Hematopoietic multipotent progenitor cell treated with erythropoietin and hydrocortisone succinate and interleukin-3 and kit ligand, for 6 days (in vitro differentiated cells): ENCODE measurements around the gene FUT8.
"Not testable (repeated sequence)": the region's sequence is repeated elsewhere in the genome, so short reads cannot be mapped to it uniquely, and the experiment has no call there.

Experiments used
- DNase-seq: peaks from one replicate; pipeline ENCODE4 v3.0.0-alpha.2; 2015

The FUT8 gene

DNA sequence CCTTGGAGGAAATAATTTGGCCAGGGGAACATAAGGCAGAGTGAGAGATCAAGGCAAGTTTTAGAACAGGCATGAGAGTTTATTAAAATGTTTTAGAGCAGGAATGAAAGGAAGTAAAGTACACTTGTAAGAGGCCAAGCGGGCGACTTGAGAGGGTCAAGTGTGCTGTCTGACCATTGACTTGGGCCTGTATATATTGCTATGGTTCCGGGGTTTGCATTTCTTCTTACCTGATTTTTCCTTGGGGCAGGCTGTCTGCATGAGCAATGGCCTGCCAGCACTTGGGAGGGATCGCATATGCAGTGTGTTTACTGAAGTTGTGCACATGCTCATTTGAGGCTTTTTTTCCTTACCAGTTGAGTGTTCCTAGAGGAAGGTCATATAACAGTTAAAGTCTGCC lies 214.8 kb downstream of the FUT8 start:
- DNase-seq: no peak

DNA sequence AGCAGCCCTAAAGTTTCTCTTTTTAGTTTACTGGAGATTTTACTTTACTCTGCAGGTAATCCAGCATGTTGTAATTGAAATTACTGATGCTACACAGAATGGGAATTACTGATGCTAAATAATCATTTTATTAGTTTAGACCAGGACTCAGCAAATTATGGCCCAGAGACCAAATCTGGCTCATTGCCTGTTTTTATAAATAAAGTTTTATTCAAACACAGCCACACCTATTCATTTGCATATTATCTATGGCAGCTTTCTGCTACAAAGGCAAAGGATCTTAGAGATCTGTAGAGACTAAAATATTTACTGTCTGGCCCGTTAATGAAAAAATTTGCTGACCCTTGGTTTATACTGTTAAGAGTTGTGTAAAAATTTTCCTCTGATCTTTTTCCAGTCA lies 216.1 kb downstream of the FUT8 start:
- DNase-seq: no peak

DNA sequence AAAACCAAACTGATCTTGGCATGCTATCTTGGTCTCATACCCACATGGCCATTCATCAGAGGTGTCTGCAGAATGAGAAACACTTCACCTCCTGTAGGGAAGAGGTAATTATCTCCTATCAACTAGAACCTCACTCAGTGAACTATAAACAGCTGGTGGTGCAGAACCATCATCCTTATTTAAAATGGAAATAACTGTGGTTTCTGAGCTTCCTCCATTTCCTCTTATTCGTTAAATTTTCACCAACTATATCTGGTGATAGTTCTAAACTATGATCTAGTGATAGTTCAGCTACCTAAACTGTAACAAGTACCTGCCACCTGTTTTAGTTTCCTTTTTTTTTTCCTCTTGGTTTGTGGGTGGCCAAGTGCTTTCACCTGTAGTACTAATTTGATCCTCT lies 218.5 kb downstream of the FUT8 start:
- DNase-seq: no peak

DNA sequence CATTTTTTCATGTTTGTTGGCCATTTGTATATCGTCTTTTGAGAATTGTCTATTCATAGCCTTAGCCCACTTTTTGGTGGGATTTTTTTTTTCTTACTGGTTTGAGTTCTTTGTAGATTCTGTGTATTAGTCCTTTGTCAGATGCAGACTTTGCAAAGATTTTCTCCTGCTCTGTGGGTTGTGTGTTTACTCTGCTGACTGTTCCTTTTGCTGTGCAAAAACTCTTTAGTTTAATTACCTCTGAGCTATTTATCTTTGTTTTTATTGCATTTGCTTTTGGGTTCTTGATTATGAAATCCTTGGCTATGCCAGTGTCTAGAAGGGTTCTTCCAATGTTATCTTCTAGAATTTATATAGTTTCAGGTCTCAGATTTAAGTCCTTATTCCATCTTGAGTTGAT lies 220.0 kb downstream of the FUT8 start:
- no peak for DNase-seq

DNA sequence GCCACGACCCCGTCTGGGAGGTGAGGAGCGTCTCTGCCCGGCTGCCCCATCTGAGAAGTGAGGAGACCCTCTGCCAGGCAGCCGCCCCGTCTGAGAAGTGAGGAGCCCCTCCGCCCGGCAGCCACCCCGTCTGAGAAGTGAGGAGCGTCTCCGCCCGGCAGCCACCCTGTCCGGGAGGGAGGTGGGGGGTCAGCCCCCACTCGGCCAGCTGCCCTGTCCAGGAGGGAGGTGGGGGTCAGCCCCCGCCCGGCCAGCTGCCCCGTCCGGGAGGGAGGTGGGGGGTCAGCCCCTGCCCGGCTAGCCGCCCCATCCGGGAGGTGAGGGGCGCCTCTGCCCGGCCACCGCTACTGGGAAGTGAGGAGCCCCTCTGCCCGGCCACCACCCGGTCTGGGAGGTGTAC lies 221.1 kb downstream of the FUT8 start:
- DNase-seq: not testable (repeated sequence)

DNA sequence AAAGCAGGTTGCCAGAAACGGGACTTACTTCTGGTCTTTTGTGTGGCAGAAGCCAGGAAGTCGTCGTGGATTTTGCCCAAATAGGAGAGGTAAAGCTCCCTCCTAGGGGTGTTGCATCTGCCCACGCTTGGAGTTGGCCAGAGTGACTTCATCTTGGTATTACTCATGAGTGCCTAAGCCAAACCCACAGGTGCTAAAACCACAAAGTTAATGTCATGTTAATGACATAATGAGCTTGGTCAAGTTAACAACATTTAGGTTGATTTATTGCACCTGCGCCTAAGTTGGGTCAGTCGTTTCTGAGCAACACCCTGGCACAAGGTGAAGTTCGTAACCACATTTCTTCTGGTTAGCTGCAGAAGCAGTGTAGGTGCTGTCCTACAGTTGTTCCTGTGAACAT lies 225.2 kb downstream of the FUT8 start:
- no peak for DNase-seq

DNA sequence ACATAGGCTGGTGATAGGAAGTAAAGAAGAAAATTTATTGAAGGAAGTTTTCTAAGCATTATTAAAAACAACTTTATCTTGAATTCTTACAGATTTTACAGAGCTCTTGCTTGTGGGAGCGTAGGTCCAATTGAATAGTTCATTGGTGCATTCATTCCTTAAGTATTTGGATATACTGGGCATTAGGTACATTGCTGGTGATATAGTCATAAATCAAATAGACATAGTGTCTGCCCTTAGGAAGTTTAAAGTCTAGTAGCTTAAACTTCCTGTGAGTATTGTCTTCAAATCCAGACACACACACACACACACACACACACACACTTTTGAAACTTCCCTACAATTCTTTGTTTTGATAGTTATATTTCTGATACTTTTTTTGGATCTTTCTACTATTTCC lies 226.7 kb downstream of the FUT8 start:
- no peak for DNase-seq

DNA sequence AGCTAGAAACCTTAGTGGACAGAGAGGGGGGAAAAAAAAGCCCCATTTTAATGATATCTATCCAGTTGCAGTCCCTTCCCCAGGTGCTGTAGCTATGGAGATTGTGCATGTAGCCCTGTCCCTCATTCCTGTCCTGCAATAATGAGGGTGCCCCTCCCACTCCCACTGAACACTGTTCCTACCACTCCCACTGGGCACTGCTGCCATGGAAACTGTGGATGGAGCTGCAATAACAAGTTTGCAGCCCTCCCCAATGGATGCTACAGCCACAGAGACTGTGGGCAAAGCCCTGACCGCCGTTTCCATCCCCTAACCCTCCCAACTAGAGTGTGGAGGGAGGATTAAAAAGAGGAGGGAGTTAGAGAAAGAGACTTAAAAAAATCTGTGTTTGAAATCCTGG lies 238.3 kb downstream of the FUT8 start:
- no peak for DNase-seq

DNA sequence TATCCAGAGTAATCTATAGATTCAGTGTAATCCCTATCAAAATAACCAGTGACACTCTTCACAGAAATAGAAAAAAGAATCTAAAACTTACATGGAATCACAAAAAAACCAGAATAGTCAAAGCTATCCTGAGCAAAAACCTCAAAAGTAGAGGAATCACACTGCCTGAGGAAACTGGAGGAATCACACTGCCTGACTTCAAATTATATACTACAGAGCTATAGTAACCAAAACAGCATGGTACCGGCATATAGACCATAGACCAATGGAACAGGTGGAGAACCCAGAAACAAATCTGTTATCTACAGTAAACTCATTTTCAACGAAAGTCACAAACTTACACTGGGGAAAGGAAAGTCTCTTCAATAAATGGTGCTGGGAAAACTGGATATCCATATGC lies 244.0 kb downstream of the FUT8 start:
- no peak for DNase-seq

DNA sequence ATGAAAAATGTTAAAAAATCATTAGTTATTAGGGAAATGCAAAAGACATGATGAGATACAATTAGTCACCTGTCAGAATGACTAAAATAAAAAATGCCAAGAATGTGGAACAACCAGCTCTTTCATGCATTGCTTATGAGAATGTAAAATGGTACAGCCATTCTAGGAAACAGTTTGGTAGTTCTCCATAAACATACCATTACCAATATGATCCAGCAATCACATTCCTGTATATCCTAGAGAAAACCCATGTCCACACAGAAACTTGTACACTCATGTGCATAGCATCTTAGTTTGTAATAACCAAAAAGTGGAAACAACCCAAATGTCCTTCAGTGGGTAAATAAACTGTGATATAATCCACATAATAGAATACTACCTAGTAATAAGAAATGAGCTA lies 245.7 kb downstream of the FUT8 start:
- no peak for DNase-seq

DNA sequence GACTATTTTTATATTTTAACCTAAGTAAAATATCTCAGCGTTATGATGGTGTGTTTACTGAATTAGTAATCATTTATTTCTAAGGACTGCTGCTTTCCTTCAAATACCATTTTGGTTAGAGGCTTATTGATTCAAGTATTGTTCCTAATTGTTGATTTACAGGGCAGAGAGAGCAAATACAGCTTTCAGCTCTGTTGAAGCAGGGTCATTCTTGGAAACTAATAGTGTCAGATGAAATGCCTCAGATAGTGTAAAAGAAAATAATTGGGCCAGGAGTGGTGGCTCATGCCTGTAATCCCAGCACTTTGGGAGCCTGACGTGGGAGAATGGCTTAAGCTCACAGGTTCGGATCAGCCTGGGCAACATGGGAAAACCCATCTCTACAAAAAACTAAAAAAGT lies 249.3 kb downstream of the FUT8 start:
- DNase-seq: no peak

DNA sequence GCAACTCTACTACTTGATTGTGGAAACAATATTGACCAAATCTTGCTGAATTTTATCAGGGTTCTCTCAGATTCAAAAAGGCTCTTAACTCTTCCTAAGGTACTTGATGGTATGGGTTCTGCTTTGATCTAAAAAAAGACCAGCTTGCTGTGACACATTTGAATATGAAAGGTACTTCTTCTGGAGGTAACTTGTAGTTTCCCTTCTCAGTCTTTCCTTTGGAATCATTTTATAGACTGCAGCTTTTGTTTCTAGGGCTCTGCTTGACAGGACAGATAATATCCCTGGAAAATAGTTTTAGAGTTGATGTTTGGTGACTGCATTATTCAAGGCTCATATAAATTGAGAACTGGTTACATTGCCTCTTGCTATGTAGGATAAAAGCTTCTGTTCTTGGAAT lies 251.9 kb downstream of the FUT8 start:
- no peak for DNase-seq

DNA sequence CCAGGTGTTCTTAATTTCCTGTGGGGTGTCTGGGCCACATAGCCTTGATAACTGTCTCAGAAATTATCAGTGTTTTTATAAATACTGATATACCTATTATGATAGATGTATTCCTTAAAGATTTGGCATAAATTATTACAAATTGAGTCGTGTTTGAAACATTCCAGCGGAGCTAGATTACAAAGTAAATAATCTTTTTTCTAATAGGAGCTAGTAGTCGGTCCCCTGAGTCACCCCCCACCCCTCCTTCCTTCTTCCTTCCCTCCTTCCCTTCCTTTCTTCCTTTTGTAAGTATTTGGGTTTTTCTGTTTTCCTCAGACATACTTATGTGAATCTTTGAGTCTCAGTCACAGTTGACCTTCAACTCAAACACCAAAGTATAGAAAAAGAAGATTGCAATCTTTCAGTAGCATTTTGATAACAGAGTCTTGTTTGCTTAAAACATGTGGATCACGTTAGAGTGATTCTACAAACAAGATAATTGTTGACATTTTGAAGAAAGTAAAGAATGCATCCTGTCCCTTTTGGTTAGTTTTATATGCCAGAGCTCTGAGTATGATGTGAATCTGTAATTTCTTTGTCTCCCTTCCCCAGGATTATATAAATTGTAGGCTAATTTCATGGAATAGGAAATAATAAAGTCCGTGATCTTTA lies 264.0 kb downstream of the FUT8 start:
- no peak for DNase-seq

DNA sequence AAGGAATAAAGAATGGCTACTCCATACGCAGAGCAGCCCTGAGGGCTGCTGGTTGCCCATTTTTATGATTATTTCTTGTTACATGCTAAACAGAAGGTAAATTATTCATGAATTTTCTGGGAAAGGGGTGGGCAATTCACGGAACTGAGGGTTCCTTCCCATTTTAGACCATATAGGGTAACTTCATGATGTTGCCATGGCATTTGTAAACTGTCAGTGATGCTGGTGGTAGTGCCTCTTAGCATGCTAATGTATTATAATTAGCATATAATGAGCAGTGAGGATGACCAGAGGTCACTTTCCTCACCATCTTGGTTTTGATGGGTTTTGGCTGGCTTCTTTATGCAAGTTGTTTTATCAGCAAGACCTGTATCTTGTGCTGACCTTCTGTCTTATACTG lies 273.0 kb downstream of the FUT8 start:
- DNase-seq: no peak

DNA sequence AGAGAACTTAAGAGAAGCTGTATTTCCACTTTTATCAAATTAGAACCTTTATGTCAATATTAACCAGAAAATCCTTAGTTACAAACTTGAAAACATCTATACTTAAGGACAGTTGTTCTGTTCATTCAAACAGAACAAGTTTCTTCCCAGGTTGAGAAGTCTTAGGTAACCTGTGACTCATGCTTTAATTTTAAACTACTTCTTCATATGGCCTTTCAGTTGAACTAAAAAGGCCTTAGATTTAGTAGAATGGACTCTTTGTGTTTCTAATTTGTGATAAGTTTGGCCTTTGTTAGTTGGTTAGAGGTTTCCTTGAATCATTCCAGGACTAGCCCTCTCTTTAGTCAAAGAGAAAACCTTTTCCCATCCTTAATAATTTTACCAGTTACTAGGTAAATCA lies 274.2 kb downstream of the FUT8 start:
- DNase-seq: no peak

DNA sequence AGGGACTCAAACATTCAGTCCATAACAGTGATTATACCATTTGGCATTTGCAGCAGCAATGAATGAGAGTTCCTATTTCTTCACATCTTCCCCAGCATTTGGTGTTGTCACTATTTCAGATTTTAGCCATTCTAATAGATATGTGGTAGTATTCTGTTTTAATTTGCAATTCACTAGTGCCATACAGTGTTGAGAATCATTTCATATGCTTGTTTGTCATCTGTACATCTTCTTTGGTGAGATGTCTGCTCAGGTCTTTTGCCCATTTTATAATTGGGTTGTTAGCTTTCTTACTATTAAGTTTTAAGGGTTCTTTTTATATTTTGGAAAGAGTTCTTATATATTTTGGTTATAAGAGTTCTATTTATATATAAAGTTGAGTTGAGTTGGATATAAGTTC lies 276.5 kb downstream of the FUT8 start:
- no peak for DNase-seq

DNA sequence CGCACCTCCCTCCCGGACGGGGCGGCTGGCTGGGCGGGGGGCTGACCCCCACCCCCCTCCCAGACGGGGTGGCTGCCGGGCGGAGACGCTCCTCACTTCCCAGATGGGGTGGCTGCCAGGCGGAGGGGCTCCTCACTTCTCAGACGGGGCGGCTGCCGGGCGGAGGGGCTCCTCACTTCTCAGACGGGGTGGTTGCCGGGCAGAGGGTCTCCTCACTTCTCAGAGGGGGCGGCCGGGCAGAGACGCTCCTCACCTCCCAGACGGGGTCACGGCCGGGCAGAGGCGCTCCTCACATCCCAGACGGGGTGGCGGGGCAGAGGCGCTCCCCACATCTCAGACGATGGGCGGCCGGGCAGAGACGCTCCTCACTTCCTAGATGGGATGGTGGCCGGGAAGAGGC lies 280.0 kb downstream of the FUT8 start:
- DNase-seq: not testable (repeated sequence)

DNA sequence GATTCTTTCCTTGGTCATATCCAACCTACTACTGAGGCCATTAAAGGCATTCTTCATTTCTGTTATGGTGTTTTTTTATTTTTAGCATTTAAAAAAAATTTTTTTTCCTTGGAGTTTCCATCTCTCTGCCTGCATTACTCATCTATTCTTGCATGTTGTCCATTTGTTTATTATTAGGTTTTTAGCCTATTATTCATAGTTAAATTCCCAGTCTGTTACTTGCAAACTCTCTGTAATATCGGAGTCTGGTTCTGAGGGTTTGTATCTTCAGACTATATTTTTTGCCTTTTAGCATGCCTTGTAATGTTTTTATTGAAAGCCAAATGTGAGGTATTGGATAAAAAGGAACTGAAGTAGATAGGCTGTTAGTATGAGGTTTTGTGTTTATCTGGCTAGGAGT lies 284.3 kb downstream of the FUT8 start:
- no peak for DNase-seq

DNA sequence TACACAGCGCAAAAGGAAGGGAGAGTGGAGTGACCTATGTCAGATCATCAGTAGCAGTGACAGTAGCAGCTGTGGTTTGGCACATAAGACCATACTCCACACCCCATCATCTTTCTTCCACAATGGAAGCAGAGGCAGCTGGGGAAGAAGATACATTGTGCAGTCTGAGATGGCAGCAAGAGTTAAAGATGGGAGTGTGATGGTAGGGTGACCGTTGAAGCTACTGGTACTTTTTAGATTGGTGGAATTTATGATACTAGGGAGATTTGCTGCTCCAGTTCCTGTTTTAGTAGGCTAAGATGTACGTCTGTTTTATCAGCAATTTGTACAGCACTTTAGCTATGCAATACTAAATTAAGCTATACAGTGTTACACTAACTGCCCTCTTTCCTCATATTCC lies 291.0 kb downstream of the FUT8 start:
- DNase-seq: peak; percentile 48

DNA sequence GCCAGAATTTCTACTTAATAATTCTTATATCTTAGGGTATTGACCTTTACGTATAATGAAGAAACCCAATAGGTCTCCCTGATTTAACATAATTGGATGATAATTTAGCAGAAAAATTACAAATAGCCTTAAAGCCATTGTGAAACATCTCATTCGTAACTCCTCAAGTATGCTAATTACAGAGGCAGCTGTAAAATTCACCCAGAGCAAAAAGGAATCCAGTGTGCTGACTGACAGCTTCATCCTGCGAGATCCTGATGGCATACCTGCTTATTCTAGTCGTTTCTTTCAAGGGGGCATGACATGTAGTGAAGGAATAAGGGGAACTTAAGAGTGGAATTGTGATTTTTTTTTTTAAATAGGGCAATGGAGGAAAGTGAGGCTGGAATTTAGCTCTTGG lies 291.5 kb downstream of the FUT8 start:
- DNase-seq: no peak

DNA sequence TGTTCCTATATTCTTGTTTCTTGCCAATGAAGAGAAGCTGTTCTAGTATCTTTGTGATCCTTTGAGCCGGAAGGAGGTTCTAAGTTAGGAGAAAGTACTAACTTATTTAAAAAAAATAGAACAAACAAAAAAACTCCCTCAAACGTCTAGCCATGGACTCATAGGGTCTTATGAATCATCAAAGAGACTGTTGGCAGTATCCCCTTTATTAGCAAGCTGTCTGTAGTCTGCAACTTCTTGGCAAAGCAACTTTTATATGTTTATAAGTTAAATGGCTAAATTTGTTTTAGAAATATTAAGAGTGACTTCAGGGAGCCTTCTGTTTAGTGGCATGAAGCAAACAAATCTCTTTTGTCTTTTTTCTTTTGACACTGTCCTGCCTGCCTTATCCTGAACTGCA lies 291.9 kb downstream of the FUT8 start:
- no peak for DNase-seq

DNA sequence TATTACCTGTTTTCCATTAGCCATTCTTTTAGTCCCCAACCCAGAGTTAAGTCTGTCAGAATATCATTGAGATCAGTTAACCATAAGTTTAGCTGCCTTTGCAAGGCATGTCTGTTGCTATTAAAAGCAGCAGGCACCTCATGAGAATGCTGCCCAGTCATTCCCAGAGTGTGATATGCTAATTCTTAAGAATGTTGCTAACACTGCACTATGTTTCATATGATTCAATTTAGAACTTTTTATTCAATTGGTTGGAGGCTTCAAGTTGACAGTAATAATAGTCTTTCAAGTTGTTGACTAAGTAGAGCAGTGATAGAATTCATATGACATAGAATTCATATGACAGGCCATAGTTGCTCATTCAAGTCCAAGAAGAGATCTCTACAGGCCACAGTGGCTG lies 292.3 kb downstream of the FUT8 start:
- no peak for DNase-seq

DNA sequence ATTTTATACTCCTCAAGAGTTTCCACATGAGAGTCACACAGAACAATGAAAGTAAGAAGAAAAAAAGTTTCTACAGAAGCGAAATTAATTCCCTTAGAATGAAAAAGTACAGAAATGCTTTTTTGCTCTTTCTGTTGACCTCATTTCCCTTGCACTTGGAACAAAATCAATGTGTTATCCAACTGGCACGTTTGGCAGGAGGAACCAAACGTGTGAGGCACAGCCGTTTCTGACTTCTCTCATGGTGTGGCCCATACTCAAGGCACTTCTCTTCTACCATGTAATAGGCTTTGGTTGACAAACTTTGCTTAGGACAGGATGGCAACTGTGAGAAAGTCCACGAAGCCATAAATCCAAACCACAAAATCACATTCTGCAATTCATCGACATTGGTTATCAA lies 297.0 kb downstream of the FUT8 start:
- no peak for DNase-seq

DNA sequence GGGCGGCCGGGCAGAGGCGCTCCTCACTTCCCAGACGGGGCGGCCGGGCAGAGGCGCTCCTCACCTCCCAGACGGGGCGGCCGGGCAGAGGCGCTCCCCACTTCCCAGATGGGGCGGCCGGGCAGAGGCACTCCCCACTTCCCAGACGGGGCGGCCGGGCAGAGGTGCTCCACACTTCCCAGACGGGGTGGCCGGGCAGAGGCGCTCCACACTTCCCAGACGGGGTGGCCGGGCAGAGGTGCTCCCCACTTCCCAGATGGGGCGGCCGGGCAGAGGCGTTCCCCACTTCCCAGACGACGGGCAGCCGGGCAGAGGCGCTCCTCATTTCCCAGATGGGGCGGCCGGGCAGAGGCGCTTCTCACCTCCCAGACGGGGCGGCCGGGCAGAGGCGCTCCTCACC lies 304.3 kb downstream of the FUT8 start:
- DNase-seq: not testable (repeated sequence)

DNA sequence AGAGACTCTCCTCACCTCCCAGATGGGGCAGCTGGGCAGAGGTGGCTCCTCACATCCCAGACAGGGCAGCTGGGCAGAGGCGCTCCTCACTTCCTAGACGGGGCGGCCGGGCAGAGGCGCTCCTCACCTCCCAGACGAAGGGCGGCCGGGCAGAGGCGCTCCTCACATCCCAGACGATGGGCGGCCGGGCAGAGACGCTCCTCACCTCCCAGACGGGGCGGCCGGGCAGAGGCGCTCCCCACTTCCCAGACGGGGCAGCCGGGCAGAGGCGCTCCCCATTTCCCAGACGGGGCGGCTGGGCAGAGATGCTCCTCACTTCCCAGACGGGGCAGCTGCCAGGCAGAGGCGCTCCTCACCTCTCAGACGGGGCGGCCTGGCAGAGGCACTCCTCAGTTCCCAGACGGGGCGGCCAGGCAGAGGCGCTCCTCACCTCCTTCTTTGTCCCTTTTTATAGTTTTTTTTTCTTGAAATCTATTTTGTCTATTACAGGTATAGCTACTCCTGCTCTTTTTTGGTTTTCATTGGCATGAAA lies 304.9 kb downstream of the FUT8 start:
- not testable (repeated sequence) for DNase-seq

DNA sequence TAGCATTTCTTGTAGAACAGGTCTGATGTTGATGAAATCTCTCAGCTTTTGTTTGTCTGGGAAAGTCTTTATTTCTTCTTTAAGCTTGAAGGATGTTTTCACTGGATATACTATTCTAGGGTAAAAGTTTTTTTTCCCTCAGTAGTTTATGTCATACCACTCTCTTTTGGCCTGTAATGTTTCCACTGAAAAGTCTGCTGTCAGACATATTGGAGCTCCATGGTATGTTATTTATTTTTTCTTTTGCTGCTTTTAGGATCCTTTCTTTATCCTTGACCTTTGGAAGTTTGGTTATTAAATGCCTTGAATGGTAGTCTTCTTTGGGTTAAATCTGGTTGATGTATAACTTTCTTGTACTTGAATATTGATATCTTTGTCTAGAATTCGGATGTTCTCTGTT lies 306.1 kb downstream of the FUT8 start:
- DNase-seq: no peak
